ENCODE data around the gene BTBD17. TPM values are rescaled to one million over a fixed set of nuclear protein-coding genes. Genes with fewer than 3 reads are reported as not detected.

BTBD17 gene
- total and polyA plus RNA-seq, 2 experiments from 2014 or later = 1.9 to 5.0 TPM

DNA sequence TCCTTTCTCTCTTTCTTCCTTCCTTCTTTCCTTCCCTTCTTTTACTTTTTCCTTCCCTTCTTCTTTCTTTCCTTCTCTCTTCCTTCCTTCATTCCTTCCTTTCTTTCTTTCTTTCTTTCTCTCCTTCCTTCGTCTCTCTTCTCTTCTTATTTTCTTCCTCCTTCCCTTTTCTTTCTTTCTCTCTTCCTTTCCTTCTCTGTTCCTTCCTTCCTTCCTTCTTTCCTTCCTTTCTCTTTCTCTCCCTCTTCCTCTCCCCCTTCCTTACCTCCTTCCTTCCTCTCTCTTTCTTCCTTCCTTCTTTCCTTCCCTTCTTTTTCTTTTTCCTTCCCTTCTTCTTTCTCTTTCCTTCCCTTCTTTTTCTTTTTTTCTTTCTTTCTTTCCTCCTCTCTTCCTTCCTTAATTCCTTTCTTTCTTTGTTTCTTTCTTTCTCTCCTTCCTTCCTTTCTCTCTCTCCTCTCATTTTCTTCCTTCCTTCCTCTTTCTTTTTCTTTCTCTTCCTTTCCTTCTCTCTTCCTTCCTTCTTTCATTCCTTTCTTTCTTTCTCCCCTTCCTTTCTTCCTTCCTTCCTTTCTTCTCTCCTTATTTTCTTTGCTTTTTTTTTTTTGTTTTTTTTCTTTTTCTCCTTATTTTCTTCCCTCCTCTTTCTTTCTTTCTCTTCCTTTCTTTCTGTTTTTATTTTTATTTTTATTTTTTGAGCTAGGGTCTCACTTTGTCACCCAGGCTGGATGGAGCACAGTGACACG, 28.4 kb upstream of the BTBD17 start:
- no peak overlapping the region for H3K27ac ChIP-seq (ENCODE audit: low read depth)
- Mint-ChIP-seq H3K27me3 (ENCODE audit: insufficient read depth, low read depth, poor library complexity) (peaks cover 12% of the 10 kb centered on the region), H3K27ac (no peak overlapping the region), H3K4me1 (peaks cover 39% of the 10 kb centered on the region), H3K9me3 (peaks cover 4% of the 10 kb centered on the region; the same call in 2 of the 3 replicates), H3K4me3 (peak overlapping the region; percentile 36; the same call in 1 of the 3 replicates), H3K36me3 (ENCODE audit: low read depth) (no peaks in the 10 kb centered on the region)
- H3K36me3 ChIP-seq (ENCODE audit: insufficient read depth) = no peaks in the 10 kb centered on the region
- no peak for ATAC-seq
- H3K27me3 ChIP-seq (ENCODE audit: insufficient read depth) = no peaks in the 10 kb centered on the region
- H2AFZ ChIP-seq = no peak overlapping the region
- H3F3A ChIP-seq (replicated peaks; ENCODE audit: low read depth) = 0 out of 2 replicates have a peak, but pooled peaks cover 3% of the 10 kb centered on the region
- no peaks in the 10 kb centered on the region for H4K20me1 ChIP-seq (replicated peaks; ENCODE audit: insufficient read depth)
- H3K4me3 ChIP-seq = no peak overlapping the region
- no peaks in the 10 kb centered on the region for H3K9me2 ChIP-seq (ENCODE audit: insufficient read depth)
- H3K4me1 ChIP-seq (ENCODE audit: insufficient read depth) = peaks cover 17% of the 10 kb centered on the region
- H3K4me2 ChIP-seq = no peak overlapping the region
- no peaks in the 10 kb centered on the region for H3K79me2 ChIP-seq (replicated peaks; ENCODE audit: insufficient read depth)
- TF ChIP-seq ZNF114 (CRISPR knock-in tag; IDR thresholded peaks at IDR 0.05) (no peak), STAT1 (IDR thresholded peaks at IDR 0.05; ENCODE audit: unreplicated experiment) (no peak), ZNF331 (CRISPR knock-in tag; IDR thresholded peaks at IDR 0.05; ENCODE audit: low read depth) (no peak), JUNB (IDR thresholded peaks at IDR 0.05; ENCODE audit: unreplicated experiment) (no peak), EZH2 (IDR thresholded peaks at IDR 0.05; ENCODE audit: low read depth, unreplicated experiment) (no peak), NANOG (IDR thresholded peaks at IDR 0.05; ENCODE audit: borderline replicate concordance) (no peak), EZH2phosphoT487 (IDR thresholded peaks at IDR 0.05; ENCODE audit: unreplicated experiment) (no peak), CREB1 (CRISPR knock-in tag; IDR thresholded peaks at IDR 0.05; ENCODE audit: low read depth) (no peak), POLR2AphosphoS5 (IDR thresholded peaks at IDR 0.05; ENCODE audit: low read depth) (no peak)
- TF ChIP-seq, protein P1, sequence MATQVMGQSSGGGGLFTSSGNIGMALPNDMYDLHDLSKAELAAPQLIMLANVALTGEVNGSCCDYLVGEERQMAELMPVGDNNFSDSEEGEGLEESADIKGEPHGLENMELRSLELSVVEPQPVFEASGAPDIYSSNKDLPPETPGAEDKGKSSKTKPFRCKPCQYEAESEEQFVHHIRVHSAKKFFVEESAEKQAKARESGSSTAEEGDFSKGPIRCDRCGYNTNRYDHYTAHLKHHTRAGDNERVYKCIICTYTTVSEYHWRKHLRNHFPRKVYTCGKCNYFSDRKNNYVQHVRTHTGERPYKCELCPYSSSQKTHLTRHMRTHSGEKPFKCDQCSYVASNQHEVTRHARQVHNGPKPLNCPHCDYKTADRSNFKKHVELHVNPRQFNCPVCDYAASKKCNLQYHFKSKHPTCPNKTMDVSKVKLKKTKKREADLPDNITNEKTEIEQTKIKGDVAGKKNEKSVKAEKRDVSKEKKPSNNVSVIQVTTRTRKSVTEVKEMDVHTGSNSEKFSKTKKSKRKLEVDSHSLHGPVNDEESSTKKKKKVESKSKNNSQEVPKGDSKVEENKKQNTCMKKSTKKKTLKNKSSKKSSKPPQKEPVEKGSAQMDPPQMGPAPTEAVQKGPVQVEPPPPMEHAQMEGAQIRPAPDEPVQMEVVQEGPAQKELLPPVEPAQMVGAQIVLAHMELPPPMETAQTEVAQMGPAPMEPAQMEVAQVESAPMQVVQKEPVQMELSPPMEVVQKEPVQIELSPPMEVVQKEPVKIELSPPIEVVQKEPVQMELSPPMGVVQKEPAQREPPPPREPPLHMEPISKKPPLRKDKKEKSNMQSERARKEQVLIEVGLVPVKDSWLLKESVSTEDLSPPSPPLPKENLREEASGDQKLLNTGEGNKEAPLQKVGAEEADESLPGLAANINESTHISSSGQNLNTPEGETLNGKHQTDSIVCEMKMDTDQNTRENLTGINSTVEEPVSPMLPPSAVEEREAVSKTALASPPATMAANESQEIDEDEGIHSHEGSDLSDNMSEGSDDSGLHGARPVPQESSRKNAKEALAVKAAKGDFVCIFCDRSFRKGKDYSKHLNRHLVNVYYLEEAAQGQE (IDR thresholded peaks at IDR 0.05; ENCODE audit: unreplicated experiment) = no peak
- TF ChIP-seq, protein P2, sequence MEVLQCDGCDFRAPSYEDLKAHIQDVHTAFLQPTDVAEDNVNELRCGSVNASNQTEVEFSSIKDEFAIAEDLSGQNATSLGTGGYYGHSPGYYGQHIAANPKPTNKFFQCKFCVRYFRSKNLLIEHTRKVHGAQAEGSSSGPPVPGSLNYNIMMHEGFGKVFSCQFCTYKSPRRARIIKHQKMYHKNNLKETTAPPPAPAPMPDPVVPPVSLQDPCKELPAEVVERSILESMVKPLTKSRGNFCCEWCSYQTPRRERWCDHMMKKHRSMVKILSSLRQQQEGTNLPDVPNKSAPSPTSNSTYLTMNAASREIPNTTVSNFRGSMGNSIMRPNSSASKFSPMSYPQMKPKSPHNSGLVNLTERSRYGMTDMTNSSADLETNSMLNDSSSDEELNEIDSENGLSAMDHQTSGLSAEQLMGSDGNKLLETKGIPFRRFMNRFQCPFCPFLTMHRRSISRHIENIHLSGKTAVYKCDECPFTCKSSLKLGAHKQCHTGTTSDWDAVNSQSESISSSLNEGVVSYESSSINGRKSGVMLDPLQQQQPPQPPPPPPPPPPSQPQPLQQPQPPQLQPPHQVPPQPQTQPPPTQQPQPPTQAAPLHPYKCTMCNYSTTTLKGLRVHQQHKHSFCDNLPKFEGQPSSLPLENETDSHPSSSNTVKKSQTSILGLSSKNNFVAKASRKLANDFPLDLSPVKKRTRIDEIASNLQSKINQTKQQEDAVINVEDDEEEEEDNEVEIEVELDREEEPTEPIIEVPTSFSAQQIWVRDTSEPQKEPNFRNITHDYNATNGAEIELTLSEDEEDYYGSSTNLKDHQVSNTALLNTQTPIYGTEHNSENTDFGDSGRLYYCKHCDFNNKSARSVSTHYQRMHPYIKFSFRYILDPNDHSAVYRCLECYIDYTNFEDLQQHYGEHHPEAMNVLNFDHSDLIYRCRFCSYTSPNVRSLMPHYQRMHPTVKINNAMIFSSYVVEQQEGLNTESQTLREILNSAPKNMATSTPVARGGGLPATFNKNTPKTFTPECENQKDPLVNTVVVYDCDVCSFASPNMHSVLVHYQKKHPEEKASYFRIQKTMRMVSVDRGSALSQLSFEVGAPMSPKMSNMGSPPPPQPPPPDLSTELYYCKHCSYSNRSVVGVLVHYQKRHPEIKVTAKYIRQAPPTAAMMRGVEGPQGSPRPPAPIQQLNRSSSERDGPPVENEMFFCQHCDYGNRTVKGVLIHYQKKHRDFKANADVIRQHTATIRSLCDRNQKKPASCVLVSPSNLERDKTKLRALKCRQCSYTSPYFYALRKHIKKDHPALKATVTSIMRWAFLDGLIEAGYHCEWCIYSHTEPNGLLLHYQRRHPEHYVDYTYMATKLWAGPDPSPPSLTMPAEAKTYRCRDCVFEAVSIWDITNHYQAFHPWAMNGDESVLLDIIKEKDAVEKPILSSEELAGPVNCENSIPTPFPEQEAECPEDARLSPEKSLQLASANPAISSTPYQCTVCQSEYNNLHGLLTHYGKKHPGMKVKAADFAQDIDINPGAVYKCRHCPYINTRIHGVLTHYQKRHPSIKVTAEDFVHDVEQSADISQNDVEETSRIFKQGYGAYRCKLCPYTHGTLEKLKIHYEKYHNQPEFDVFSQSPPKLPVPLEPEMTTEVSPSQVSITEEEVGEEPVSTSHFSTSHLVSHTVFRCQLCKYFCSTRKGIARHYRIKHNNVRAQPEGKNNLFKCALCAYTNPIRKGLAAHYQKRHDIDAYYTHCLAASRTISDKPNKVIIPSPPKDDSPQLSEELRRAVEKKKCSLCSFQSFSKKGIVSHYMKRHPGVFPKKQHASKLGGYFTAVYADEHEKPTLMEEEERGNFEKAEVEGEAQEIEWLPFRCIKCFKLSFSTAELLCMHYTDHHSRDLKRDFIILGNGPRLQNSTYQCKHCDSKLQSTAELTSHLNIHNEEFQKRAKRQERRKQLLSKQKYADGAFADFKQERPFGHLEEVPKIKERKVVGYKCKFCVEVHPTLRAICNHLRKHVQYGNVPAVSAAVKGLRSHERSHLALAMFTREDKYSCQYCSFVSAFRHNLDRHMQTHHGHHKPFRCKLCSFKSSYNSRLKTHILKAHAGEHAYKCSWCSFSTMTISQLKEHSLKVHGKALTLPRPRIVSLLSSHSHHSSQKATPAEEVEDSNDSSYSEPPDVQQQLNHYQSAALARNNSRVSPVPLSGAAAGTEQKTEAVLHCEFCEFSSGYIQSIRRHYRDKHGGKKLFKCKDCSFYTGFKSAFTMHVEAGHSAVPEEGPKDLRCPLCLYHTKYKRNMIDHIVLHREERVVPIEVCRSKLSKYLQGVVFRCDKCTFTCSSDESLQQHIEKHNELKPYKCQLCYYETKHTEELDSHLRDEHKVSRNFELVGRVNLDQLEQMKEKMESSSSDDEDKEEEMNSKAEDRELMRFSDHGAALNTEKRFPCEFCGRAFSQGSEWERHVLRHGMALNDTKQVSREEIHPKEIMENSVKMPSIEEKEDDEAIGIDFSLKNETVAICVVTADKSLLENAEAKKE (CRISPR knock-in tag; IDR thresholded peaks at IDR 0.05) = no peak
- TF ChIP-seq, protein P3, sequence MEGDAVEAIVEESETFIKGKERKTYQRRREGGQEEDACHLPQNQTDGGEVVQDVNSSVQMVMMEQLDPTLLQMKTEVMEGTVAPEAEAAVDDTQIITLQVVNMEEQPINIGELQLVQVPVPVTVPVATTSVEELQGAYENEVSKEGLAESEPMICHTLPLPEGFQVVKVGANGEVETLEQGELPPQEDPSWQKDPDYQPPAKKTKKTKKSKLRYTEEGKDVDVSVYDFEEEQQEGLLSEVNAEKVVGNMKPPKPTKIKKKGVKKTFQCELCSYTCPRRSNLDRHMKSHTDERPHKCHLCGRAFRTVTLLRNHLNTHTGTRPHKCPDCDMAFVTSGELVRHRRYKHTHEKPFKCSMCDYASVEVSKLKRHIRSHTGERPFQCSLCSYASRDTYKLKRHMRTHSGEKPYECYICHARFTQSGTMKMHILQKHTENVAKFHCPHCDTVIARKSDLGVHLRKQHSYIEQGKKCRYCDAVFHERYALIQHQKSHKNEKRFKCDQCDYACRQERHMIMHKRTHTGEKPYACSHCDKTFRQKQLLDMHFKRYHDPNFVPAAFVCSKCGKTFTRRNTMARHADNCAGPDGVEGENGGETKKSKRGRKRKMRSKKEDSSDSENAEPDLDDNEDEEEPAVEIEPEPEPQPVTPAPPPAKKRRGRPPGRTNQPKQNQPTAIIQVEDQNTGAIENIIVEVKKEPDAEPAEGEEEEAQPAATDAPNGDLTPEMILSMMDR (conservative IDR thresholded peaks at IDR 0.05; ENCODE audit: low read depth in 2 of 2) = no peak
- TF ChIP-seq, protein P4, sequence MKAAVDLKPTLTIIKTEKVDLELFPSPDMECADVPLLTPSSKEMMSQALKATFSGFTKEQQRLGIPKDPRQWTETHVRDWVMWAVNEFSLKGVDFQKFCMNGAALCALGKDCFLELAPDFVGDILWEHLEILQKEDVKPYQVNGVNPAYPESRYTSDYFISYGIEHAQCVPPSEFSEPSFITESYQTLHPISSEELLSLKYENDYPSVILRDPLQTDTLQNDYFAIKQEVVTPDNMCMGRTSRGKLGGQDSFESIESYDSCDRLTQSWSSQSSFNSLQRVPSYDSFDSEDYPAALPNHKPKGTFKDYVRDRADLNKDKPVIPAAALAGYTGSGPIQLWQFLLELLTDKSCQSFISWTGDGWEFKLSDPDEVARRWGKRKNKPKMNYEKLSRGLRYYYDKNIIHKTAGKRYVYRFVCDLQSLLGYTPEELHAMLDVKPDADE (IDR thresholded peaks at IDR 0.05) = no peak
- no peak for DNase-seq (ENCODE audit: low spot score)

Data from GM23338 (cell line).